NCI-H446 (cell line): ENCODE measurements around the gene MTCL1.

ENCODE experiments used
- DNase-seq, 2 experiments: peaks; one replicate each; lab custom pipeline; 2025; lab: John Stamatoyannopoulos, UW

MTCL1 gene

DNA sequence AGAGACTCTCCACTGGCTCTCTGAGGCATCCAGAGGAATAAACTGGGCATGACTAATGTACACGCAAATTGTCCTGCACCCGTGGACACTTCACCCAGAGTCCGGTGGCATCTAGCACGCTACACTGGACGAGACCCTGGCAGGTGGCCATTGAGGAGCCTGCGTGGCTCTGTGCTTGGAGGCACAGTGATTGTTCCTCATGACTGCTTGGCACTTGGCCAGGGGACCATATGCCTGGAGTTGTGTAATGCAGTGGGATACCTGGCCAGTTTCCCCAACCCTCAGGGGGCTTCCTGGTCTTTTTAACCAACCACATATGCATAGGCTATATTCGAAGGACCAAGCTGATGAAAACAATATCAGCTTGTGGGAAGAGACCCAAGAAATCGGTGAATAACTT is 66.6 kb downstream of the MTCL1 start:
- peak; percentile 80 to 98 for DNase-seq

GRCh38 chr18:8773980-8774379 is 68.6 kb downstream of the MTCL1 start:
- no peak for DNase-seq

DNA sequence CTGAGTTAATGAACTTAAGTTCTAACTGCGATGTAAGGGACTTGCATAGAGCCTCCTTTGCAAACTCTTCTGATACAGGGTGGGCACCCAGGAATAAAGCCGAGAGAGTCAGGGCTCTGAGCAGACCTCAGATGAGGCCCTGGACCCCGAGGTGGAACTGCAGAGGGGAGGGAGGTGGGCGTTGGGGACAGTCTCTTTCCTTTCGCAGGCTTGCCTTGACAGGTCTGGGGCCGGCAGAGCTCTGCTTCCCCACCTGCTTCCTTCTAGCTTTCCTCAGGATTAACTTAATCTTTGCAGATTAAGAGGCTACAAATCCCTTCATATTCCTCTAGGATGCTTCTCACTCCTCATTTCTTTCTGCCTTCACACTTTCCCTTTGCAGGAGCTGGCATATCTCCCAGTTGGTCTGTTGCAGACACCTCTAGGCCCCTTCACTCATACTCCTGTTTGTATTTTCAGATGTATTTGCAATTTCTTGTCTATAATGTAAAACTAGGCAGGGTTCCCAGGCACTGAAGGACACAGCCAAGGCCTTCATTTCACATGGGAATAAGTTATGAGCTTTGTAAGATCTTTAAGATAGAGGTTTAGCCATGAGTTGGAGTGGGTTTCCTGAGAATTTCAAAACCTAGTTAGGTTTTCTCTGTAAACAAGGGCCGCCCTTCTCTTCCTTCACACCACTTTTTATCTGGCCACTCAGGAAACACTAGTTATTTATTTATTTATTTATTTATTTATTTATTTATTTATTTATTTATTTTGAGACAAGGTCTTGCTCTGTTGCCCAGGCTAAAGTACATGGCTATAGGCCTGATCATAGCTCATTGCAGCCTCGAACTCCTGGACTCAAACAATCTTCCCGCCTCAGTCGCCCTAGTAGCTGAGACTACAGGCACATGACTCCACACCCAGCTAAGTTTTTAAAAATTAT is 70.9 kb downstream of the MTCL1 start:
- peak in 1 of 2 experiments; percentile 66 for DNase-seq

DNA sequence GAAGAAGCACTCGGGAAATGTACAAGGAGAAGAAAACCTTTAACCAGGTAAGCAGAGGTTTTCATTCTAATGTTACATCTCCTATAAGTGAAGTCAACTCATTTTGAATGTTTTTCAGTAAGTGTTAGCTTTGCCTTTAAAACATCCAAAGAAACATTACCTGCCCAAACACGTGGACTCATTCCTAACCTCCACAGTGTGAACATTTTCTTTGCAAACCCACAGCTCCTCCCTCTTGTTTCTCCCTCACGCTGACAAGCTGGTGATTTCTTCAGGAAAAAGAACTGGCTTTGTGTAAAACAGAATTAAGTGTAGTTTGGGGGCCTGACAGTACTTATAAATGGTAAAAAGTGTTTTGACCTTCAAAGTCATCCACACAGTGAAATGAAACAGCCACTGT is 72.5 kb downstream of the MTCL1 start:
- no peak for DNase-seq

- DNase-seq, result no peak
Observed at GRCh38 chr18:8778386-8778785, 73.0 kb downstream of the MTCL1 start.

- DNase-seq, result no peak
Observed at GRCh38 chr18:8778824-8779223, 73.5 kb downstream of the MTCL1 start.

DNA sequence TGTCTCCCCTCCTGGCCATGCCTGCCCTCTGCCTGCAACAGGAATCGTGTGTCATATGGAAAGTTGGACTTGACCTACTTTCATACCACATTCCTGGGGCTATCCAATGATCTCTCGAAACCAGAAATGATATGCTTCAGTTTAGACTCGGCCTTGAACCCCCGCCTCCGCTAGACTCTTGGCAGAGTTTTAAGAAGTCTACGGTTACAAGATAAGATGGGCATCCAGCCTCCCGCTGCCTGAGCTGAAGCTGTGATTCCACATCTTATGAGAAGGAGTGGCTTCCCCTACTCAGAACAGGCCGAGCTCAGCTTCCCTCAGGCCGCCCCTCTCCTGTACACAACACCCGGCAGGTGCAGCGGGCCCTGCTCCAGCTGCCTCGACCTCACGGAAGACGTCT is 73.9 kb downstream of the MTCL1 start:
- DNase-seq, result no peak

- DNase-seq, result no peak
Observed at GRCh38 chr18:8780227-8780626, 74.9 kb downstream of the MTCL1 start.

GRCh38 chr18:8781671-8782070 is 76.3 kb downstream of the MTCL1 start:
- DNase-seq, result no peak

GRCh38 chr18:8783335-8783993 is 78.1 kb downstream of the MTCL1 start:
- DNase-seq, result peak; percentile 69 to 89

- DNase-seq, result no peak
Observed at GRCh38 chr18:8783994-8784530, 78.7 kb downstream of the MTCL1 start.

DNA sequence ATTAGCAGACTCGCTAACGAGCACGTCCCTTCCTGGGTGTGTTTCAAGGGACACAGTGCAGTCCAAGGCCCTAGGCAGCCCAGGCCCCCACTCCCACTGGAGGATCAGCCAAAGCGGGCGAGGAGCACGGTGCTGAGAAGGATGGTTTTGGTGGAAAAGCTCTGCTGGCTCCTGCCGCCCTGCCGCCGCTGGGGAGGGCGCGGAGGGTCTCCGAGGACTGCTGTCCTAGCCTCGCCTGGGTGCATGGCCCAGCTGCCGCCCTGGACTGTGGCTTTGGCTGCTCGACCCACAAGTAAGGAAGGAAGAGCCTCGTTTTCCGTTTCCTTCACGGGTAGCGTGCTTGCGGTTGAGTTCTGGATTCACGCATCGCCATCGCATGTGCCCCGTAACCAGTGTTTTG is 79.9 kb downstream of the MTCL1 start:
- no peak for DNase-seq

- DNase-seq, result no peak
Observed at GRCh38 chr18:8785855-8786482, 80.6 kb downstream of the MTCL1 start.

GRCh38 chr18:8786483-8787370 is 81.4 kb downstream of the MTCL1 start:
- DNase-seq, result no peak

DNA sequence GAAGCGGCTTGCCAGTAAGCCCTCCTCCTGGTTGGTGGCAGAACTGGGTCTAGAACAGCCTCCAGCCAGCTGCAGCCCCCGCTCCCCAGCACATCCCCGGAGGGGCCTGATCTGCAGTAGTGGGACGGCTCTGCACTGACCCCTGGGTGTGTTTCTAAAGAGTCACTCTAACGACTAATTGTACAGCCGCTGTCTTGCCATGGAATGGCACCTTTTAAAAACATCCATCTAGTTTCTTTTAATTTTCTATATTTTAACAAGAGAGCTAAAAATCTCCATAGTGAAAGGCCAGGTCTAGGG is 82.0 kb downstream of the MTCL1 start:
- no peak for DNase-seq

DNA sequence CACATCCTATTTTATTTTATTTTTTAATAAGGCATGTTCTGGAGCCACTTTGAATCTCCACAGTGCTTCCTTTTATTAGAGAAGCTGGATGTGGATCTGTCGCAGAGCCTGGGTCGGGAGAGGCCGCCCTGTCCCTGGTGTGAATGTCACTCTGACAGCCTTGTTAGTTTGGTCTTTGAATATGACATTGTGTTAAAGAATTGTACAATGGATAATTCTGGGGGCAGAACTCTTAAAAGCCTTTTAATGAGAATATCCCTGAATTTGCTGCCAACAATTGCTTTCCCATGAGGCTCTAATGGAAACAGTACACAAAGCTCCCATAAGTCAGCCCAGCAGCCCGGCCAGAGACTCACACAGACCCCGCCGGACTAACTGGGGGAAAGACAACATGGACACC is 82.4 kb downstream of the MTCL1 start:
- DNase-seq, result no peak

GRCh38 chr18:8788503-8789429 is 83.4 kb downstream of the MTCL1 start:
- DNase-seq, result no peak

DNA sequence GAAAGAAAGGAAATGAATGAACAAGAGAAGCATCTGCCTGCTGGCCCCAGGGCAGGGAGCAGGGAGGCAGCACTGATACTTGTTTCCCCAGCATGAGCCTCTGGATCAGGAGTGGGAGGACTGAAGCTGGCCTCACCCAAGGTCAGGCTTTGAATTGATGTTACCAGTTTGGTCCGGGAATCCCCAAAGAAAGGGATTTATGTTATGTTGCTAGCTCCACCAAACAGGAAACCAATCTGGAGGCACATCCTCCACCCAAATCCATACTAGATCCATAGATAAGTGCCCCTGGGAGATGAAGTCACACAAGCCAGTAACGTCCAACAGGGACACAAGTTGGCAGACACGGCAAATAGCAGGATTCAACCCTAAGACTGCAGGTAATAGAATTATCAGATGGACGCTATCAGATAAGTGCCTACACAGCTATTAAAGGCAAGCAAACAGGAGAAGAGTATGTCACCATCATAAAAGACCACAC is 85.9 kb downstream of the MTCL1 start:
- no peak for DNase-seq

DNA sequence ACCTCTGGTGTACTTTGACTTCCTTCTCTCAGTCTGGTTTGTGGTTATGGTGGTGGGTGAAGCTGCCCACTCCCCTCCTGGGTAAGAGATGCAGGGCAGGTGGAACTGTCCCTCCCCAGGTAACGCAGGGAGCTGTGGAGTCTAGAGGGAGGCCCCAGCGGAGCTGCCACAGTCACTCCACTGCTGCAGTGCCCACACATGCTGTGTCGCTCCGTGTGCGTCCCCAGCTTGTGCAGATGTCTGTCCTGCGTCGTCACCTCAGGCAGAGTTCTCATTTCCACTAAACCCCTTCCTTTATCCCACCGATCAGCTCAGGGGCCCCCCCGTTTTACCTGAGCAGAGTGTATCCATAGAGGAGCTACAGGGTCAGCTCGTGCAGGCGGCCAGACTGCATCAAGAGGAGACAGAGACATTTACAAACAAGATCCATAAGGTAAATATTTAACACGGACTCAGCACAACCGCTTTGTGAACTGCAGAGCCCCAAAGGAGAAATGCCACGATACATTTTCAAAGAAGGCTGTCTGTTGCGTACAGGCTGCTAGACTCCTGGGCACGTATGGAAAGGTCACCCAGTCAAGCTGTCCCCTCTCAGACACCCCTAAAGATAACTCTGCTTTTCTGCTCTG is 87.4 kb downstream of the MTCL1 start:
- DNase-seq, result no peak
